Measurements from ENCODE around the gene SNAP25.

The SNAP25 gene

DNA sequence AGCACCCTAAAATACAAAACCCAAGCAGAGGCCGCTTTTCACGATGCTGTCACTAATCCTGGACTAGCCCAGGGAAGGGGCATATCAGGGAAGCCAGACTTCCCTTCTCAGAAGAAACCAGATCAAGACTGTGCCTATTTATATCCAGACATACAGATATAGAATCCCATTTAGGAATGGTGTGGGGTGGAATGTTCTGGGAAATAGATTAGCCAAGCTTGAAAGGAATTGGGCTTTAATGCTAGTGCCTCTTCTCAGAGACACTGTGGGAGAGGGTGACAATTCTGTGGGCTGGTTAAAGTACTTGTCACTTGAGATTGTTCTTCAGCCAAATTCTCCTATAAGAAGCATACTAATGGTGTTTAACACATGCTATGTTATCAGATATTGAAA lies 45.5 kb downstream of the SNAP25 start:
- FAIRE-seq = no peak

DNA sequence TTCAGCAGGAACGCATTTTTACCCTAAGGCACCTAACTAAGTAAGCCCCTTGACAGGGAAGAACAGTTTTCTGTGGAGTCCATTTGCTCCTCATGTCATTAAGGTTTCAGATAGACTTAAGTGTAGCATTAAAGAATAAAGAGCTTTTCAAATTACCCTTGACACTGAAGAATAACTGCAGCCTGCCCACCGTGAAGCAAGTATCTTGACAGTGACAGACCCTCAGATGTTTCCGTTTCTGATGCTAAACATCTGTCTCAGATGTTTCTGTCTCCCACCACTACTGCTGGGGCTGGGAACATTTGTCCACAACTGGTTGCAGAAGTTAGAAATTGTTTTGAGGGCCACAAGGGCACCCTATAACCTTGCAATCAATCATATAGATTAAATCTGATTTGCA lies 50.0 kb downstream of the SNAP25 start:
- no peak for FAIRE-seq

DNA sequence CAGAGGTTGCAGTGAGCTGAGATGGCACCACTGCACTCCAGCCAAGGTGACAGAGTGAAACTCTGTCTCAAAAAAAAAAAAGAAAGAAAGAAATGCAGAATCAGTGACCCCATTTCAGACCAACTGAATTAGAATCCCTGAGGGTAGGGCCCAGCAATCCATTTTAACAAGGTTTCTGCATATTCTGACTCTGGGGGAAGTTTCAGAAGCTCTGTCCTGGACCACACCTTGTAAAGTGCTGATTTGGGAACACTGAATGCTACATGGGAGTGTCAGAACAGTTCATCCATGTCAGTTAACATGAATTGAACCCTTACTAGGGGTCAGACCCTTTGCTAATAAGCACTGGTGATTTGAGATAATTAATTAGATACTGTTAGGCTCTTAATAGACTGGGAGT lies 52.0 kb downstream of the SNAP25 start:
- no peak for FAIRE-seq

DNA sequence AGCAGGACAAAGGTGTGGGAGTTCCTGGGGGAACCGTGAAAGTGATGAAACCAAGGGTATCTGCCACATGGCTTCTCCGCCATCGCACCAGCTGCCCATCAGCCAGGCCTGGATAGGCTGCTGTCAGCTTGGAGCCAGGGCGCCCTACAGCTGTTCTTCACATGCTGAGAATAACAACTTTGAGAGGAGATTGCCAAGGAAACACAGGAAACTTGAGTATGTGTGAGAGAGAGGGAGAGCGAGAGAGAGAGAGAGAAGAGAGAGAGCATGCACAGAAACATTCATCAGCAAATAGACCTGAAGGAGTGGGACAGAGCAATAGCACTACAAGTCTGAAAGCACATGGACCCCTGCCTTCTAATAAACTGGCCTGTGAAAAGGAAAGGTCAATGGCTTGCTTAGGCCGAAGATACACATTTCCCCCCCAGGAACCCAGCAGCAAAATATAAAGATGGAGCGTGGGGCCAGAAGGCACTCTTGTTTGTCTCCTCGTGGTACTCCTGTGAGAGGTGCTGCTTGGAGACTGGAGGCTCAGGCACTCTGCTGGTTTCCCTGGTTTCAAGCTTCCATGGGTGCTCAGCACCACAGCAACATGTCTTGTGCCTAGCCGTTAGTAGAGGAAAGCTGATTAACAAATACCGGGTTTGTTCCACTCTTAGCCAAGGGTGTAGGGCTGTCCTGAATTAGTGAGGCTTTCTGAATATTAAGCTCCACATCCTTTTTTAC lies 53.0 kb downstream of the SNAP25 start:
- no peak for FAIRE-seq

DNA sequence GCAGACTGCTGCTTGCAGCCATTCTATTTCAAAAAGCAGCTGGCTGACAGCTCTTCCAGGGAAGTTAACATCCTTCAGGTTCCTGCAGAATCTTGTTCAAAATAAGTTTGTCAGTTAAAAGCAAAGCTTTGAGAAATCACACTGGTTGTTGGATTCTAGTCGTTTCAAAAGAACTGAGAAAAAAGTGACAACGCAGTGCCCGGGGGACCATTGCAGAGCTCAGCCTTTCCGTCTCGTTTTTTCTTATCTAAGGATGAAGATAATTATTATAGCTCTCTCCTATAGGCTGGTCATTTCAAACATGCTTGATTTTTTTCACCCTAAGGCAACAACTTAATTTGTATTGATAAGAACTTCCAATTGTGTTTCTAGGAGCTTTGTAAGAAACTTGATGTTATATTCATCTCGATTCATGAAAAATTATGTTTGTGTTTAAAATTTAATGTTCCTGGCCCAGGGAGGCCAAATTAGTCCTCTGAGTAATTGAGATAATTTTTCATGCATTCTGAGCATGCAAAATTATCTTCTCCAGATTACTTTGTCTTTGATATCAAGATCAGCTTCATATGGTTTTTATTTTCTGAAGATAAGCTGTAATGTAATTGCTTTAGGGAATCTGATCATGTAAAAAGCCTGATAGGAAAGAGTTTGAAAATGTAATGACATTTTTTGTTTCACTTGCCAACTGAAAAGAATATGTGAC lies 58.4 kb downstream of the SNAP25 start:
- FAIRE-seq = no peak

DNA sequence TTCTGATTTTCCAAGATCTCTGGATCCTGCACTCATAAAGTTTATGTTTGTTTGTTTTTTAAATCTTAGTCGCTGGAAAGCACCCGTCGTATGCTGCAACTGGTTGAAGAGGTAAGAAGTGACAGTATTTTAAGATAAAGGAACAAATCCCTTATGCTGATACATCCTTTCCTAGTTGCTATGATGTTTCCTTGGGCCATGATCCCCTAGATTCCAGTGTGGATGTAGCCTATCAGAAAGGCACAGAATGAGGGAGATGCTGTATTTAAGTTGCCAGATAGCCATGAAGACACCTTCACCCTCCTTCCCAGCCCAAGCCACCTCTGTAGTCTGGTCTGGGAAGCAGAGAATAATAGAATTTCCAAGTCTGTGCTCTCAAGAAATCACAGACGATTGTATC lies 59.0 kb downstream of the SNAP25 start:
- FAIRE-seq = no peak

DNA sequence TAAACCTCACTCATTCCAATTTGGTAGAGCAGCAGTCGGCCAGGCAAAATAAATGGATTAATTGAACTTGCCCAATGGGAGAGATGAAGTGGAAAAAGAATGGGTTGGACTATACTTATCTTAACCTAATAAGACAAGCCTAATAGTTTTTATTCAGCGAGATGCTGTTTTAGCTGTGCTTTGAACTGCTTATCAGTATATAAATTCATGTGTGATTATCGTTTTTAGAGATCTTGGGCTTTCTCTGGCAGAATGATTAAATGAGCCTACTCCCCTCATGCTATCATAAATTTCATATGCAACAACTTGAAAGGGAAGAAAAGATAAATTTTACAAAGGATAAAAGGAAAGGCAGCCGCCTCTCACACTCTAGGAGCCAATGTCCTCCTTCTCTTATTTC lies 59.8 kb downstream of the SNAP25 start:
- no peak for FAIRE-seq

DNA sequence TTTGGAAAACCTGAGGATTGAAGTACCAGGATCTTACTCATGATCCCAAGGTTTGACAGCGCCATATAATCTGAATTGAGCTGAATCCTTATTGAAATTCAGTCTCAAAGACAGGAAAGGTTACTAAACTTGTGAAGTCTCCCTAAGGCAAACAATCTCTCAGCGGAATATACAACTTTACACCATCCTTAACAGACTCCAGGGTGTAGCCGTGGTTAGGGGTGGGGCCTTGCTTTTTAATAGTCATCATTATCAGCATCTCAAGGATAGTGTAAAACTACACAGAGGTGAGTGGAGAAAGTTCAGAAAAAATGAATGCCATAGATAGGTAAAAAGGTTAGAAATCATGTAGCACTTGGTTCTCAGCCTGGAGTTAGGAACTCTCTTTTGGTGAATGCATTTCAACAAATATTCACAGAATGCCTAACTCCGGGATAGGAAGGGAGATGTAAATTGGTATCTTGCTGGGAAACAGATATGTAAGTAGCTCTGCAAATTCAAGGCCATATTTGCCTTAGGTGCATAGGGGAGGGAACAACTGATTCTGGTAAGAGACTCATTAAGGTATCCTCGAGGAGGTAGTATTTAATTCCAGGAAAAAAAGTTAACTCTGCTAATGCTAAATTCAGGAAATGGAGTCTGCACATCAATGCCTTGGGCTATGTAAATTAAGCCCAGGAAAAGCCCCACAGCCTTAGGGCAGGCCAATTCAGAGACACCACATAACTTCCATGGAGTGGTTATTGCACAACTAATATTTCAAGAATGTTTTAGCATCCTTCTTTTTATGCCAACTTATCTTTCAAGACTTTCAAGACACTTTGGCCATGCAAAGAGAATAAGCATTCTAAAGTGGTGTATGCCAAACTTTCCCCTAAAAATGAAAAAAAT lies 61.6 kb downstream of the SNAP25 start:
- no peak for FAIRE-seq

DNA sequence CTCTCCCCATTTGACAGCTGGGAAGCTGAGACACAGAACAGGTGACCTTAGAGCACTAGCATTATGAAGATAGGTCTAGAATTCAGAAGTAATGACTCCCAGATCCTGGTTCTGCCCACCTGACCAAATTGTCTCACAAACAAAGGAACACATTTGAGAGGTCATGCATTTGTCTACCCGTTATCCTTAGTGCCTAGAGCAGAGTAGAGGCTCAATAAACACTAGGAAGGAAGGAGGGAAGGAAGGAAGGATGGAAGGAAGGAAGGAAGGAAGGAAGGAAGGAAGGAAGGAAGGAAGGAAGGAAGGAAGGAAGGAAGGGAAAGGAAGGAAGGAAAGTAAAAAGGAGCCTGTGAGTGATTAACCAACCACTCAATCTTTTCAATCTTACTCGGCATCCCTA lies 63.3 kb downstream of the SNAP25 start:
- no peak for FAIRE-seq

DNA sequence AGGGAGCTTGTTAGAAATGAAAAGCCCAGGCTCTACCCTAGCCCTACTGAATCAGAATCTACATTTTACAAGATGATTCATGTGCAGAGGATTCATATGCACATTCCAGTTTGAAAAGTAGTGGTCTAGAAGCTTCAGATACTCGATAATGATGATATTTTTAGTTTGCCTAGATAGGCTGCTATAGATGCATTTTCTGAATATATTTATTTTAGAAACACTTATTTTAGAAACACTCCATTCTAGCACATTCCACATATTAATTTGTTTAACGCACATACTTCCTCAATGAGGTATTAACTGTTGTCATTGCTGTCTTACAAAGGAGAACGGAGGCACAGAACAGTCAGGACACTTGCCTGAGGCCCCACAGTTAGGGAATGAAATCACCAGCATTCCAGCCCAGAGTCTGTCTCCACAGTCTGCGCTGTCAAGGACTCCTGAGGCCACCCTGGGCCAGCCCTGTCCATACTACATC lies 64.4 kb downstream of the SNAP25 start:
- FAIRE-seq = no peak

DNA sequence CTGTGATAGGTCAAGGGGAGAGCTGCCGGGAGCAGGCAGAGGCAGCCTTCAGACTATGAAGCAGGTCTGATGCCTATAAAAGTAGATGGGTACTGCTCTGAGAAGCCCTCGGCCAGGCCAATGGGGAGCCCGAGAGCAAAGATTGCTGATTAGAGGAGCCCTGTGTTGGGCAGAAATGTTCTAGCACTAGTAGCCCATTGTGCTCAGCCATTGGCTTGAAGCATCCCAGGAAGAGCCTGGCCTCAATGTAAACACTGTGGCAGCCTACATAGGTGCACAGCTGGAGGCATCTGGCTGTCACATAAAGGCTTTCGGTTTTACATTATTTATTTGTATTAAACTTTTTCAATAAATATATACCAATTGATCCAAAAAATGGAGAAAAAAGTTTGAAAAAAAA lies 67.7 kb downstream of the SNAP25 start:
- no peak for FAIRE-seq

DNA sequence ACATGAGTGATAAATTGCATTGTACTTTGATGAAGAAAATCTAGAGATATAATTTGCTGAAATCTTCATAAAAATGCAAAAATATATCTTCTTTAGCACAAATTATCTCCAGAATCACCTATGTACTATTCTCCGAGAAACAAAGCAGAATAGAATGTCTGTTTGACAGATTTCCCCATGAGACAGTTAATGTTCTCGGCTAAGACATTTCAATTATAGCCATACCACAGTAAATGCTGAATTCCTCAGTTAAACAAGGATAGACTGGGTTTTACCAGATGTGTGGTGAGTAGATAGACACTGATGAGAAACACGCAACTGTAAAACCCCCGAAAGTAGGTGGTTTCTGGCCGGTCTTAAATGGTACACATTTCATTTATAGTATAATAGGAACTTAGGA lies 69.8 kb downstream of the SNAP25 start:
- FAIRE-seq = no peak

DNA sequence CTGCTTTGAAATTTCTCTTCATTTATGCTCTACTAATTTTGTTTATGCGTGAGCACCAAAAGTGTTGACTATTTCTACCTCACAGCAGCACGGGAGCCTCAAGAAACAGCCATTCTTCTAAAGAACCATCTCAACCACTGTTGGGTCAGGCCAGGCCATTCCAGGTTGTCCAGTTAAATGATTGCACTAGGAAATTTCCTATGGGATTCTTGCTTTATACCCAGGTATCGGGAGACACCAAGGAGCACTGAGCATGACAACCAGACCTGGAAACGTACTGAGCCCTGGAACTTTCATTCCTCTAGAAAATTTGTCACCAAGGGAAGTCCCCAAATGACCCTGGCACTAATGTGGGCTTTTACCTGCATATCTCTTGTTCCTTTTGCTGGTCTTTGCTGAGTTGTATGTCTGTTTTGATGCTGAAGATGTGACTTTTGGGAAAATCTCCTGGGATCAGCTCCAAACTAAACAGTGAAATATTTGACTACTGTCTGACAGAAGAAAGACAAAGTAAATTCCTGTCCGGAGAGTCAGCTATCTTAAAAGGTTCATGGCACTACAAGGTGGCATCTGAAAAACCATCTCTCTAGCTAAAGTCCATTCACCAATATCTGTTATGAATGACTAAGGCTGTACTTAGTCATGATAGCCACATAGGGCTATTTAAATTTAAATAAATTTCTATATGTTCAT lies 70.5 kb downstream of the SNAP25 start:
- FAIRE-seq = no peak

DNA sequence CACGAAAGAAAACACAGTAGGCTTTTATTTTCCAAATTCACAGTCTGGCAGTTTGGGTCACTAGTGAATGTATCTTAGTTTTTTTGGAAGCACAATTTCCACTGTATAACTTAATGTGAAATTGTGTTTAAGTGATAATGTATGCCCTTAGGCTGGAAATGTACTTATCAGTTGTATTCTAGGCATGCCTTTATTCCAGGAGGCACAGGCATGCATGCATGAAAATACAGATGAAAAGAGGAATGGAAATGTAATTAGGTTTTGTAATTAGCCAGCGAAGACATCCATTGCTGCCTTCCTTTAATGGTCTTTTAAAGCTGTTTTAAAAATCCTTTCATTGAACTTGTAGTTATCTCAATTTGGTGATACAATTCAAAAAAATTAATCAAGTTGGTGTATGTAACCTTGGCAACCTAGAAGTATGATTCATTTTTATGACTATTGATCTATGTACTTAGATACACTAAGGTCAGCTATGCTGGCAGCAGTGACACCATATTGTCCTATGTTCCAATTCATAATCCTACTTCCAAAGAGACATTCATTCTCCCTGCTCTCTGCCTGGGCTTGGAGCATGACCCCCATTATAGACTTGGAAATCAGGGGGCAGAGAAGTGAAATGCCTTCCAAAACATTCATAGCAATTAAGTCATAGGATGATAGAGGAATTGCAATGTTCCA lies 73.1 kb downstream of the SNAP25 start:
- FAIRE-seq = no peak

DNA sequence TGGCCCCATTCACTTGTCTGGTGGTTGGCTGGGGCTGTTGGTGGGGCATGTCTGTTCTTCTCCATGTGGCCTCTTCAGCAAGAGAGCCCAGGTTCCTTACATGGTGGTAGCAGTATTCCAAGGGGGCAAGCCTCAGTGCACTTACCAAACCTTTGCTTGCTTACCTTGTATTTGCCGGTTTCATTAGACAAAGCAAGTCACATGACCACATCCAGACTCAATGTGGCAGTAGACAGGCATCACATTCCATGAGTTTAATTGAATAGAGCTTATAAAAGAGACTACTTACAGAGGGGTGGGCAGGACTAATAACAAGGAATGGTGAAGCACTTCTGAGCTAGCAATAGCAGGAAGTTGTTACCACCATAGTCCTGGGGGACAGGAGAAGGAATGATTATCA lies 78.6 kb downstream of the SNAP25 start:
- FAIRE-seq = no peak

DNA sequence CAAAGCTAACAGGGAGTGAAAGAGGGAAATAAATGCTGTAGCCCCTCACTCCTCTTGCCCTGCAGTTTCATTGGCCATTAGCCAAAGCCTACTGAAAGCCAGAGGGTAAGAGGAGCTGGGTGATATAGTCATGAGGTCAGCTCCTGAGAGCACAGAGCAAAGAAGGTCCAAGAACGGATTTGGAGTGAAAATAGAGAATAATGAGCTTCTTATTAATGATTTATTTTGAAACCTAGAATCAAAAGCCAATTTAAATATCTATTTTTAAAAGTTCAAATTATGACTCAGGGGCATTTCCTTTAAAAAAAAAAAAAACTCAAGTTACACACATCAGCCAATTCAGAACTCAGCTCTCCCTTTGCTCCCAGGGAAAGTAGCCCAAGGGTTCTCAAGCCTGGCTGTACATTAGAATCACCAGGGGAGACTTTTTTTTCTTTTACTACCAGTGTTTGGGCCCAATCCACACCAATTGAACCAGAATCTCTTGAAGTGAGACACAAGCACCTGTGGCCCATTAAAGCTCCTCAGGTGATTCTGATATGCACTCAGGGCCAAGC lies 79.1 kb downstream of the SNAP25 start:
- FAIRE-seq = no peak

DNA sequence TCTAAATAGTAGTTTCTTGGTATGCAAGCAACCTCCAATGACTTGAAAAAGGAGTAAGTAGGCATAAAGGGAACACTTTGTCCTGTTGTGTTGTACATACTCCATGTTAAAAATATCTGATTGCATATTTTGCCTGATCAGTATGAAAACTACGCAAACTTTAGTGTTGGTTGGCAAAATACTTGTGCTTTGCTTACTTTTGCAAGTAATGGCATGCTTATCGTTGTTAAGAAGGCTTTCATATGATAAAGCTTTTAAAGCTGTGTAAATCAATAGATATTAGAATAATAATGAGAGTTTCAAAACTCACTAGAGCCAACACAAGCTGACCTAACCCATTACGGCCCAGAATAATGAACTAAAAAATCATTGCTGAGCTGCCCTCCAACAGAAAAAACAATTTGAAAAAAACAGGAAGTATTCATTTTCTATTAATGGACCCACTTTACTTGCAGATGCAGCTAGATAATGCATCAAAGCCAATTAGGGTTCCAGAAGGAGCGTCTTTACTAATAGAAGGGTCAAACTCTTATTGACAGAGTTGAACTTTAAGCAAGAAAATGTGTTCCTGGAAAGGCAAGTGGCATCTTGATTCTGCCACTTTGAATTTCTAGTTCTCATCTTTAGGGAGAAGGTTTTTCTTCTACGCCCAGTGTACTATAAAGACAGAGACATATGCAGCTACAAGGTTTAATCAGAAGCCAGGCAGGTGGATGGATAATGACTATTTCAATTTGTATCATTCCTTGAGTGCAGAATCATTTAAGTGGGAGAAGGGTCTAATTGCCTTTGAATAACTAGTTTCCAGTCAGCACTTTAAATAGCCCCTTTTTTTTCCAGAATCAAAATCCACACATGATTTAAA lies 82.2 kb downstream of the SNAP25 start:
- FAIRE-seq = no peak

DNA sequence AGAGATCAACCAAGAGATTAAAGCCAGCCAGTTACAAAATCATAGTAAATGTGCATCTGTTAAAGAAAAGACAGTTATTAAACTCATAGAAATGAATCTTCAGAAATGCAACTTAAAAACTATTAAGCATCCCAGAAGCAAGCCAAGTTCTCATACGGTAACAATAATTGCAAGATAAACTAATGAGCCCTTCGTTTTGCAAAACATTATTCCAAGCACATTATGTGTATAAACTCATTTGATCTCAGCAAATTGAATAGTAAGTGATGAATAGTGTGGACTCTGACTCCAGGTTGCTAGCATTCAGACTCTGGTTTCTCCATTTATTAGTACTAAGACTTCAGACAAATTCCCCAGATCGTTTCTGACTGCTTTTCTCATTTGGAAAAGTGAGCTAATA lies 85.2 kb downstream of the SNAP25 start:
- no peak for FAIRE-seq

DNA sequence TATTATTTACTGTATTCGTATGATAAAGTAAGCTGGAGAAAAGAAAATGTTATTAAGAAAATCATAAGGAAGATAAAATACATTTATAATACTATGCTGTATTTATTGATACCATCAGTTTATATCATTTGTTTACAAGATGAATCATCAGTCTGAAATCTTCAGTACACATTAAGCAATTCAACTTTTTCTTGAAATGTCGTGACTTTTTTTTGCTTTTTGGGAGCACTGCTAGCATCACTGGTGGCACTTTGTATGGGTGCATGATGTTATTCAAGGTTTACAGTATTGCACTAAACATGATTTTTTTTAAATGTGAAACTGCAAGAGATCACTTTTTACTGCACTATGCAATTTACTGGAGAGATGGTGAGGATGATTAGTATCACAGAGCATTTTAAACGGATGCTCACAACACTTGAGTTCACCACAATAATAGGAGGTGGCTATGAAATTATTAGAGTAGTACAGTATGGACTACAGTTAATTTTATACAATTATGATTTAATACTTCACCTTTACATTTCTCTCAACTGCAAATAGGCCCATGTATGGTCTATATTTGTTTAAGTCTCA lies 85.9 kb downstream of the SNAP25 start:
- FAIRE-seq = peak; percentile 82
